Astrocyte of the cerebellum (primary cell): ENCODE data around the gene TNNI2.
A peak's percentile ranks its signal among the peaks of the same experiment; 100 is the strongest.

ENCODE experiments used
- DNase-seq: peaks from one replicate; pipeline ENCODE4 v3.0.0-alpha.2; 2011; ENCODE audit warnings: low read depth
- H3K4me3 ChIP-seq: 2 replicates; pipeline ENCODE4 v1.5.1; 2011; ENCODE audit warnings: mild to moderate bottlenecking, low read depth, low read length, moderate library complexity
- in situ Hi-C: cut with HindIII; loops from 2 replicates; pipeline ENCODE4 v1.10.0; 2017; ENCODE audit warnings: low sequenced_read_pairs
- TF ChIP-seq, protein P1 (sequence below): IDR thresholded peaks from 2 replicates; pipeline ENCODE4 v1.5.1; 2012; ENCODE audit warnings: low read length, low read depth, moderate library complexity, mild to moderate bottlenecking; ENCODE audit errors: missing control alignments

The TNNI2 gene

DNA sequence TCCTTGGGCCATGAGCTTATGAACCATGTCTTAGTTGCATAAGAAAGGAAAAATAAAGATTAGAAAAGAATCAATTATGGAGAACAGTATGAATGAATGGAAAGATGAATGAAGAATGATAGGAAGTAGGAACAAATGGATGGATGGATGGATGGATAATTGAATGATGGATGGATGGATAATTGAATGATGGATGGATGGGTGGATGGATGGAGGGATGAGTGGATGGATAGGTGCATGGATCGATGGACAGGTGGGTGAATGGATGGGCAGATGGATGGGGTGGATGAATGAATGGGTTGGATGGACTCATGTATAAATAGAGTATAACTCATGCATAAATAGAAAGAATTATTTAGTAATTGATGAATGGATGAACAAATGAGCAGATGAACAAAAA lies 21.3 kb downstream of the TNNI2 start:
- DNase-seq = no peak
- TF ChIP-seq, protein P1, sequence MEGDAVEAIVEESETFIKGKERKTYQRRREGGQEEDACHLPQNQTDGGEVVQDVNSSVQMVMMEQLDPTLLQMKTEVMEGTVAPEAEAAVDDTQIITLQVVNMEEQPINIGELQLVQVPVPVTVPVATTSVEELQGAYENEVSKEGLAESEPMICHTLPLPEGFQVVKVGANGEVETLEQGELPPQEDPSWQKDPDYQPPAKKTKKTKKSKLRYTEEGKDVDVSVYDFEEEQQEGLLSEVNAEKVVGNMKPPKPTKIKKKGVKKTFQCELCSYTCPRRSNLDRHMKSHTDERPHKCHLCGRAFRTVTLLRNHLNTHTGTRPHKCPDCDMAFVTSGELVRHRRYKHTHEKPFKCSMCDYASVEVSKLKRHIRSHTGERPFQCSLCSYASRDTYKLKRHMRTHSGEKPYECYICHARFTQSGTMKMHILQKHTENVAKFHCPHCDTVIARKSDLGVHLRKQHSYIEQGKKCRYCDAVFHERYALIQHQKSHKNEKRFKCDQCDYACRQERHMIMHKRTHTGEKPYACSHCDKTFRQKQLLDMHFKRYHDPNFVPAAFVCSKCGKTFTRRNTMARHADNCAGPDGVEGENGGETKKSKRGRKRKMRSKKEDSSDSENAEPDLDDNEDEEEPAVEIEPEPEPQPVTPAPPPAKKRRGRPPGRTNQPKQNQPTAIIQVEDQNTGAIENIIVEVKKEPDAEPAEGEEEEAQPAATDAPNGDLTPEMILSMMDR = no peak
- no peak overlapping the region for H3K4me3 ChIP-seq
- in situ Hi-C loops = no loop called here

DNA sequence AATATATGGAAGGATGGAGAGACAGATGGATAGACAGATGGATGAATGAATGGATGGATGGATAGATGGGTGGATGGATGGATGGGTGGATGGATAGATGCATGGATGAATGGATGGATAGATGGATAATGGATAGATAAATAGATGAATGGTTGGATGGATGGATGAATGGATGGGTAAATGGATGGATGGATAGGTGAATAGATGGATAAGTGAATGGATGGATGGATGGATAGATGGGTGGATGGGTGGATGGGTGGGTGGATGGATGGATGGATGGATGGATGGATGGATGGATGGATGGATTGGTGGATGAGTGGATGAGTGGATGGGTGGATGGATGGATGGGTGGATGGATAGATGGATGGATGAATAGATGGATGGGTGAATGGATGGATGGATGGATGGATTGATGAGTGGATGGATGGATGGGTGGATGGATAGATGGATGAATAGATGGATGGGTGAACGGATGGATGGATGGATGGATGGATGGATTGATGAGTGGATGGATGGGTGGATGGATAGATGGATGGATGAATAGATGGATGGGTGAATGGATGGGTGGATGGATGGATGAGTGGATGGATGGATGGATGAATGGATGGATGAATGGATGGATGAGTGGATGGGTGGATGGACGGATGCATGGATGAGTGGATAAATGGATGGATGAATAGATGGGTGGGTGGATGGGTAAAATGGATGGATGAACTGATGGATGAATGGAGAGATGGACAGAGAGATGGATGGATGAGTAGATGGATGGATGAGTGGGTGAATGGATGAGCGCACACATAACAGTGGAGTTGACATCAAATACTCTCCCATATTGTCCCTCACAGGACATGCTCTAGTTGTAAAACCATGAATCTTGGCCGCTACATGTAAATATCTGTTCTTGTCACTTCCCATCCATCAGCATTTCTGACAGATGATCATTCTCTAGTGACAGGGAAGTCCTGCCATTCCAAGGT lies 22.9 kb downstream of the TNNI2 start:
- DNase-seq = no peak
- TF ChIP-seq, protein P1 = no peak
- in situ Hi-C loops = no loop called here
- no peak overlapping the region for H3K4me3 ChIP-seq

- in situ Hi-C loops = no loop called here
- TF ChIP-seq, protein P1 = no peak
- H3K4me3 ChIP-seq = no peak overlapping the region
- DNase-seq = no peak
These were observed 24.0 kb downstream of the TNNI2 start for GRCh38 chr11:1862588-1863351.

DNA sequence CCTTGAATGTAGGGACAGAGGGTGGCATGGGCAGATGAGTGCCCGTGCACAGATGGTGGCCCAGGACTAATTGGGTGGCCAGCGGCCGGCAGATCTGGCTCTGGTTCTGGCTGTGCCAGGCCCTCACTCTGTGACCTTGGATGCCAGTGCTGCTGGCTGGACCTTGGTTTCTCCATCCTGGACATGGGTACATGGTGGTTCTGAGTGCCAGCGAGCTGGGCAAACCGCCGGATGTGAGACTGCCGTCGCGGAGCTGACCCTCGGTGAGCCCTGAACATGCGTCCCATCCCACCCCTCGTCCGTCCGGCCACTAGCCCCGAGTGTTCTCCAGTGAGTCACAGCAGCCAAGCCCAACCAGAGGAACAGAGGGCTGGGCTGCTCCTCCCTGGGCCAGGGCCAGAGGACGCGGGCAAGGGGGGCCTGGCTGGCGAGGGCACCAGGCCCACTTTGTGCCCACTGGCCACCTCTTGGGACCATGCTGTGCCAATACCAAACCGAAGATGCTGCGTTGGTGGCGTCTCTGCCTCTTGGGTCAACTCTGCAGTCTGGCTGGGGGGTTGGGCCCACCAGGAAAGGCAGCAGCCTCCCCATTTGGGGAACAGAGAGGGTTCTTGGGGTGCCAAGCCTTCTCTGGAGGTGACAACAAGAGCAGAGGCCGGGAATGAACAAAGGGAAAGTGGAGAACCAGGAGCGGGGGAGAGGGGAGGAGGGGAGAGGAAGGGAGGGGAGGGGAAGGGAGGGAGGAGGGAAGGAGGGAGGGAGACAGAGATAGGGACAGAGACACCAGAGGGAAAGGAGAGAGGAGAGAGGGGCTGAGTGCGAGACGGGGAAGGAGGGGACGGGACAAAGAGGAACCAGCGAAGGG lies 24.8 kb downstream of the TNNI2 start:
- no peak overlapping the region for H3K4me3 ChIP-seq
- in situ Hi-C loops = no loop called here
- TF ChIP-seq, protein P1 = no peak
- DNase-seq = peak; percentile 69

GRCh38 chr11:1864231-1864630 lies 25.4 kb downstream of the TNNI2 start:
- in situ Hi-C loops = no loop called here
- no peak for DNase-seq
- TF ChIP-seq, protein P1 = no peak
- no peak overlapping the region for H3K4me3 ChIP-seq
